GM19035 (cell line): ENCODE results near the gene LRP1B.
"Not testable (repeated sequence)": the region's sequence is repeated elsewhere in the genome, so short reads cannot be mapped to it uniquely, and the experiment has no call there.

ENCODE experiments used
- ATAC-seq: cut with Tn5 transposase; IDR thresholded peaks from one replicate; pipeline ENCODE4 v1.9.1; 2021; ENCODE audit not compliant: unreplicated experiment

LRP1B gene

GRCh38 chr2:140424471-140424870 is 1706.3 kb downstream of the LRP1B start:
- no peak for ATAC-seq

GRCh38 chr2:140422759-140423158 is 1708.1 kb downstream of the LRP1B start:
- no peak for ATAC-seq

- ATAC-seq = no peak
These were observed 1713.3 kb downstream of the LRP1B start for GRCh38 chr2:140417504-140417903.

GRCh38 chr2:140416577-140416976 is 1714.2 kb downstream of the LRP1B start:
- ATAC-seq = no peak

- not testable (repeated sequence) for ATAC-seq
These were observed 1715.8 kb downstream of the LRP1B start for GRCh38 chr2:140415035-140415434.

- no peak for ATAC-seq
These were observed 1720.1 kb downstream of the LRP1B start for GRCh38 chr2:140410695-140411094.

- no peak for ATAC-seq
These were observed 1729.8 kb downstream of the LRP1B start for GRCh38 chr2:140401056-140401455.

- ATAC-seq = no peak
These were observed 1738.0 kb downstream of the LRP1B start for GRCh38 chr2:140392824-140393223.

GRCh38 chr2:140384946-140385345 is 1745.9 kb downstream of the LRP1B start:
- no peak for ATAC-seq

- ATAC-seq = no peak
These were observed 1747.0 kb downstream of the LRP1B start for GRCh38 chr2:140383781-140384180.

GRCh38 chr2:140376686-140377085 is 1754.1 kb downstream of the LRP1B start:
- no peak for ATAC-seq

- ATAC-seq = no peak
These were observed 1767.7 kb downstream of the LRP1B start for GRCh38 chr2:140363131-140363530.

- ATAC-seq = no peak
These were observed 1768.5 kb downstream of the LRP1B start for GRCh38 chr2:140362361-140362760.

GRCh38 chr2:140359056-140359771 is 1771.6 kb downstream of the LRP1B start:
- no peak for ATAC-seq

GRCh38 chr2:140356697-140357096 is 1774.1 kb downstream of the LRP1B start:
- ATAC-seq = no peak

- no peak for ATAC-seq
These were observed 1775.2 kb downstream of the LRP1B start for GRCh38 chr2:140355511-140356090.

GRCh38 chr2:140354544-140354943 is 1776.3 kb downstream of the LRP1B start:
- no peak for ATAC-seq

GRCh38 chr2:140353541-140353940 is 1777.3 kb downstream of the LRP1B start:
- ATAC-seq = no peak

GRCh38 chr2:140351692-140352091 is 1779.1 kb downstream of the LRP1B start:
- ATAC-seq = no peak

GRCh38 chr2:140349695-140350094 is 1781.1 kb downstream of the LRP1B start:
- no peak for ATAC-seq

GRCh38 chr2:140348826-140349225 is 1782.0 kb downstream of the LRP1B start:
- no peak for ATAC-seq

- ATAC-seq = no peak
These were observed 1786.0 kb downstream of the LRP1B start for GRCh38 chr2:140344838-140345237.

GRCh38 chr2:140344266-140344665 is 1786.5 kb downstream of the LRP1B start:
- not testable (repeated sequence) for ATAC-seq
